K562 (cell line): ENCODE data around the gene PDZD2.

Source experiments
- BMI1 ChIP-seq: fragments of 150-350 bp; IDR thresholded peaks from 2 replicates; pipeline ENCODE4 v1.6.1; 2014; ENCODE audit warnings: low read length
- CTCF ChIP-seq, 3 experiments: IDR thresholded peaks in 2 of 3; conservative IDR thresholded peaks in 1 of 3; 2 replicates each; pipeline ENCODE4 v1.5.1; 2011 to 2012; ENCODE audit warnings: low read length in 3 of 3, mild to moderate bottlenecking in 3 of 3, control low read depth in 2 of 3, improper control_type of control experiment in 1 of 3, inconsistent platforms in 1 of 3, low read depth in 1 of 3, mixed read lengths in 1 of 3, moderate library complexity in 1 of 3; ENCODE audit not compliant: insufficient read depth in 2 of 3
- GABPB1 ChIP-seq: sonication (generic); formaldehyde crosslinking; IDR thresholded peaks from 2 replicates; pipeline ENCODE4 v1.8.0; 2022; ENCODE audit warnings: mild to moderate bottlenecking, missing genetic modification reagents
- GTF2F1 ChIP-seq: IDR thresholded peaks from 2 replicates; pipeline ENCODE4 v1.6.1; 2011; ENCODE audit warnings: low read depth, low read length, improper control_type of control experiment
- NR1H2 ChIP-seq: sonication (generic); formaldehyde crosslinking; IDR thresholded peaks from 2 replicates; pipeline ENCODE4 v1.4.0; 2020; ENCODE audit warnings: mild to moderate bottlenecking, missing genetic modification reagents
- RAD21 ChIP-seq, 2 experiments: fragments of 250-450 bp in 1 of 2; fragments of 450-650 bp in 1 of 2; sonication (Bioruptor Pico) in 1 of 2; formaldehyde crosslinking in 1 of 2; IDR thresholded peaks in 1 of 2; conservative IDR thresholded peaks in 1 of 2; 2 replicates each; pipeline versions ENCODE4 v1.4.0 to v1.8.0; 2020 to 2022; ENCODE audit warnings: mild to moderate bottlenecking in 2 of 2, moderate library complexity in 1 of 2
- RFX5 ChIP-seq: IDR thresholded peaks from 2 replicates; pipeline ENCODE4 v1.6.1; 2011; ENCODE audit warnings: low read depth, mild to moderate bottlenecking, improper control_type of control experiment, low read length
- RREB1 ChIP-seq: fragments of 250-450 bp; sonication (Bioruptor Pico); IDR thresholded peaks from 2 replicates; pipeline ENCODE4 v1.4.0; 2020
- USF1 ChIP-seq: sonication (generic); formaldehyde crosslinking; IDR thresholded peaks from 2 replicates; pipeline ENCODE4 v1.9.0; 2022; ENCODE audit warnings: mild to moderate bottlenecking, missing genetic modification reagents
- ZFPM2 ChIP-seq: fragments of 250-450 bp; sonication (Bioruptor Pico); IDR thresholded peaks from 2 replicates; pipeline ENCODE4 v1.5.1; 2022; ENCODE audit warnings: mild to moderate bottlenecking
- TF ChIP-seq, protein P1 (sequence below): sonication (generic); formaldehyde crosslinking; IDR thresholded peaks from 2 replicates; pipeline ENCODE4 v1.5.0; 2020; ENCODE audit warnings: missing genetic modification reagents
- TF ChIP-seq, protein P2 (sequence below): fragments of 200-800 bp; sonication (Bioruptor generic); IDR thresholded peaks from 2 replicates; pipeline ENCODE4 v1.6.1; 2017; ENCODE audit warnings: missing genetic modification characterization, missing compliant biosample characterization

DNA sequence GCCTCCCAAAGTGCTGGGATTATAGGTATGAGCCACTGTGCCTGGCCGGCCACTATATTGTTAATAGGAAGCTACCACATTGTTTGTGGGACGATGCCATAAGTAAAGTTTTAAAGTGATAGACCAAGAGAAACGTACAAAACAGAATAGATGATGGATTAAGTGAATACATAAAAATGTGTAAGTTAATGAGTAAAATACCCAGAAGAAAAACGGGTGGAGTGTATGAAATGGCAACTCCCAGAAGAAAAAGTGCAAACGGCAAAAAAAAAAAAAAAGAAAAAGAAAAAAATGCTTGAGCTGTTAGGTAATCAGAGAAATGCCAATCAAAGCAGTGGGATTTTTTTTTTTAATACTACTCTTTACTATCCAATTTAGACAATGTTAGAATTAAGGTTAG, 246.0 kb downstream of the PDZD2 start:
- TF ChIP-seq ZFPM2 (CRISPR knock-in tag) (no peak), RREB1 (CRISPR knock-in tag) (no peak), GABPB1 (CRISPR knock-in tag) (no peak), CTCF (IDR thresholded peaks at IDR 0.05 in 2 of 3, conservative IDR thresholded peaks at IDR 0.05 in 1 of 3; ENCODE audit: insufficient read depth in 2 of 3, low read depth in 1 of 3, low read length in 3 of 3) (no peak), RFX5 (no peak), BMI1 (no peak), NR1H2 (CRISPR knock-in tag) (no peak), USF1 (CRISPR knock-in tag) (no peak), GTF2F1 (no peak), RAD21 (CRISPR knock-in tag; conservative IDR thresholded peaks at IDR 0.05 in 1 of 2, IDR thresholded peaks at IDR 0.05 in 1 of 2) (no peak)
- TF ChIP-seq, protein P1, sequence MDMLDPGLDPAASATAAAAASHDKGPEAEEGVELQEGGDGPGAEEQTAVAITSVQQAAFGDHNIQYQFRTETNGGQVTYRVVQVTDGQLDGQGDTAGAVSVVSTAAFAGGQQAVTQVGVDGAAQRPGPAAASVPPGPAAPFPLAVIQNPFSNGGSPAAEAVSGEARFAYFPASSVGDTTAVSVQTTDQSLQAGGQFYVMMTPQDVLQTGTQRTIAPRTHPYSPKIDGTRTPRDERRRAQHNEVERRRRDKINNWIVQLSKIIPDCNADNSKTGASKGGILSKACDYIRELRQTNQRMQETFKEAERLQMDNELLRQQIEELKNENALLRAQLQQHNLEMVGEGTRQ = no peak
- TF ChIP-seq, protein P2, sequence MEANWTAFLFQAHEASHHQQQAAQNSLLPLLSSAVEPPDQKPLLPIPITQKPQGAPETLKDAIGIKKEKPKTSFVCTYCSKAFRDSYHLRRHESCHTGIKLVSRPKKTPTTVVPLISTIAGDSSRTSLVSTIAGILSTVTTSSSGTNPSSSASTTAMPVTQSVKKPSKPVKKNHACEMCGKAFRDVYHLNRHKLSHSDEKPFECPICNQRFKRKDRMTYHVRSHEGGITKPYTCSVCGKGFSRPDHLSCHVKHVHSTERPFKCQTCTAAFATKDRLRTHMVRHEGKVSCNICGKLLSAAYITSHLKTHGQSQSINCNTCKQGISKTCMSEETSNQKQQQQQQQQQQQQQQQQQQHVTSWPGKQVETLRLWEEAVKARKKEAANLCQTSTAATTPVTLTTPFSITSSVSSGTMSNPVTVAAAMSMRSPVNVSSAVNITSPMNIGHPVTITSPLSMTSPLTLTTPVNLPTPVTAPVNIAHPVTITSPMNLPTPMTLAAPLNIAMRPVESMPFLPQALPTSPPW (CRISPR knock-in tag) = no peak
